PFSK-1 (cell line): ENCODE data around the gene ABCB10.

Experiments used
- POLR2AphosphoS5 ChIP-seq: IDR thresholded peaks from 2 replicates; pipeline ENCODE4 v1.6.1; 2012; ENCODE audit warnings: low read depth, mild to moderate bottlenecking, control low read depth, low read length, moderate library complexity
- SIN3A ChIP-seq: IDR thresholded peaks from 2 replicates; pipeline ENCODE4 v1.6.1; 2012; ENCODE audit warnings: mild to moderate bottlenecking, low read length, moderate library complexity, borderline replicate concordance; ENCODE audit not compliant: insufficient read depth
- TAF1 ChIP-seq: IDR thresholded peaks from 2 replicates; pipeline ENCODE4 v1.6.1; 2012; ENCODE audit warnings: low read length, control low read depth, borderline replicate concordance; ENCODE audit not compliant: insufficient read depth
- TF ChIP-seq, protein P1 (sequence below), 2 experiments: IDR thresholded peaks; 2 replicates each; pipeline versions ENCODE4 v1.6.1 to v1.8.0; 2011 to 2012; ENCODE audit warnings: low read depth in 2 of 2, low read length in 2 of 2, control low read depth in 1 of 2, inconsistent platforms in 1 of 2, mild to moderate bottlenecking in 1 of 2, moderate library complexity in 1 of 2; ENCODE audit not compliant: insufficient read depth in 1 of 2

DNA sequence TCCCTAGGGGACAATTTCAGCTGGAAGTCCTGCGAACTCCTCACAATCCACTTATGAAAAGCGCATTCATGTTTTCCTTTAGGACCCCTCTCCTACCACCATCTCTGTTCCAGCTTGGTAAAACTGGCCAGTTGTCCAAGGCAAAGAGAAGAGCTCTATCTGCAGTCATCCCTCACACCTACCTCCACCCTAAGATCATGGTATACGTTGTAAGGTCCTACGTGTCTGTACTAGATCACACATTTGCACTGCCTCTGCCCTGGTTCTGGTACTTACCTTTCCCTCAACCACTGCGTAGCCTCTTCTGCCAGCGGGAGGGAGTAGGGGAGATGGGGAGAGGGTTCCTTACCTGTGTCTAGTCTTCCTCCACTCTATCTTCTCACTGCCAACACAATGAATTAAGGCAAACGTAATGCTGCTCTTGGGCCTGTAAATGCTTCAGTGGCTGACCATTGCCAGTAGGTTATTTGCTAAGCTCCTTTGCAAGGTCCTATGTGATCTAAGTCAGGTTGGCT lies 49.6 kb downstream of the ABCB10 start:
- TF ChIP-seq POLR2AphosphoS5 (no peak), SIN3A (no peak), TAF1 (no peak)
- TF ChIP-seq, protein P1, sequence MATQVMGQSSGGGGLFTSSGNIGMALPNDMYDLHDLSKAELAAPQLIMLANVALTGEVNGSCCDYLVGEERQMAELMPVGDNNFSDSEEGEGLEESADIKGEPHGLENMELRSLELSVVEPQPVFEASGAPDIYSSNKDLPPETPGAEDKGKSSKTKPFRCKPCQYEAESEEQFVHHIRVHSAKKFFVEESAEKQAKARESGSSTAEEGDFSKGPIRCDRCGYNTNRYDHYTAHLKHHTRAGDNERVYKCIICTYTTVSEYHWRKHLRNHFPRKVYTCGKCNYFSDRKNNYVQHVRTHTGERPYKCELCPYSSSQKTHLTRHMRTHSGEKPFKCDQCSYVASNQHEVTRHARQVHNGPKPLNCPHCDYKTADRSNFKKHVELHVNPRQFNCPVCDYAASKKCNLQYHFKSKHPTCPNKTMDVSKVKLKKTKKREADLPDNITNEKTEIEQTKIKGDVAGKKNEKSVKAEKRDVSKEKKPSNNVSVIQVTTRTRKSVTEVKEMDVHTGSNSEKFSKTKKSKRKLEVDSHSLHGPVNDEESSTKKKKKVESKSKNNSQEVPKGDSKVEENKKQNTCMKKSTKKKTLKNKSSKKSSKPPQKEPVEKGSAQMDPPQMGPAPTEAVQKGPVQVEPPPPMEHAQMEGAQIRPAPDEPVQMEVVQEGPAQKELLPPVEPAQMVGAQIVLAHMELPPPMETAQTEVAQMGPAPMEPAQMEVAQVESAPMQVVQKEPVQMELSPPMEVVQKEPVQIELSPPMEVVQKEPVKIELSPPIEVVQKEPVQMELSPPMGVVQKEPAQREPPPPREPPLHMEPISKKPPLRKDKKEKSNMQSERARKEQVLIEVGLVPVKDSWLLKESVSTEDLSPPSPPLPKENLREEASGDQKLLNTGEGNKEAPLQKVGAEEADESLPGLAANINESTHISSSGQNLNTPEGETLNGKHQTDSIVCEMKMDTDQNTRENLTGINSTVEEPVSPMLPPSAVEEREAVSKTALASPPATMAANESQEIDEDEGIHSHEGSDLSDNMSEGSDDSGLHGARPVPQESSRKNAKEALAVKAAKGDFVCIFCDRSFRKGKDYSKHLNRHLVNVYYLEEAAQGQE (IDR thresholded peaks at IDR 0.05; ENCODE audit: insufficient read depth in 1 of 2, low read depth in 2 of 2, low read length in 2 of 2) = no peak
